Brain microvascular endothelial cell (primary cell): ENCODE results near the gene WASF3.

ENCODE experiments used
- DNase-seq: peaks from one replicate; pipeline ENCODE4 v3.0.0-alpha.2; 2020
- H3K27ac ChIP-seq: fragments of 250-450 bp; sonication (Bioruptor Pico); 2 replicates; pipeline ENCODE4 v1.5.1; 2020; ENCODE audit warnings: mild to moderate bottlenecking, moderate library complexity
- H3K27me3 ChIP-seq: fragments of 250-450 bp; sonication (Bioruptor Pico); replicated peaks from 2 replicates; pipeline ENCODE4 v1.5.1; 2020; ENCODE audit warnings: mild to moderate bottlenecking
- H3K36me3 ChIP-seq: fragments of 250-450 bp; sonication (Bioruptor Pico); replicated peaks from 2 replicates; pipeline ENCODE4 v1.5.1; 2020; ENCODE audit warnings: mild to moderate bottlenecking
- H3K4me3 ChIP-seq: 2 replicates; pipeline ENCODE4 v1.5.1; 2011; ENCODE audit warnings: low read depth, mild to moderate bottlenecking, control low read depth, low read length, moderate library complexity
- in situ Hi-C: cut with HindIII; loops from 2 replicates; pipeline ENCODE4 v1.10.0; 2017; ENCODE audit warnings: low sequenced_read_pairs, low pct_ligation_motif_present
- TF ChIP-seq, protein P1 (sequence below): IDR thresholded peaks from 2 replicates; pipeline ENCODE4 v1.5.1; 2011; ENCODE audit warnings: low read depth, mild to moderate bottlenecking, moderate library complexity, low read length, control low read depth, inconsistent platforms; ENCODE audit errors: missing control alignments

Gene WASF3

GRCh38 chr13:26693749-26694463 lies 136.4 kb downstream of the WASF3 start:
- no peak overlapping the region for H3K4me3 ChIP-seq
- TF ChIP-seq, protein P1, sequence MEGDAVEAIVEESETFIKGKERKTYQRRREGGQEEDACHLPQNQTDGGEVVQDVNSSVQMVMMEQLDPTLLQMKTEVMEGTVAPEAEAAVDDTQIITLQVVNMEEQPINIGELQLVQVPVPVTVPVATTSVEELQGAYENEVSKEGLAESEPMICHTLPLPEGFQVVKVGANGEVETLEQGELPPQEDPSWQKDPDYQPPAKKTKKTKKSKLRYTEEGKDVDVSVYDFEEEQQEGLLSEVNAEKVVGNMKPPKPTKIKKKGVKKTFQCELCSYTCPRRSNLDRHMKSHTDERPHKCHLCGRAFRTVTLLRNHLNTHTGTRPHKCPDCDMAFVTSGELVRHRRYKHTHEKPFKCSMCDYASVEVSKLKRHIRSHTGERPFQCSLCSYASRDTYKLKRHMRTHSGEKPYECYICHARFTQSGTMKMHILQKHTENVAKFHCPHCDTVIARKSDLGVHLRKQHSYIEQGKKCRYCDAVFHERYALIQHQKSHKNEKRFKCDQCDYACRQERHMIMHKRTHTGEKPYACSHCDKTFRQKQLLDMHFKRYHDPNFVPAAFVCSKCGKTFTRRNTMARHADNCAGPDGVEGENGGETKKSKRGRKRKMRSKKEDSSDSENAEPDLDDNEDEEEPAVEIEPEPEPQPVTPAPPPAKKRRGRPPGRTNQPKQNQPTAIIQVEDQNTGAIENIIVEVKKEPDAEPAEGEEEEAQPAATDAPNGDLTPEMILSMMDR = no peak
- H3K27ac ChIP-seq = no peak overlapping the region
- no peaks in the 10 kb centered on the region for H3K36me3 ChIP-seq
- DNase-seq = no peak
- in situ Hi-C loops = no loop called here
- no peaks in the 10 kb centered on the region for H3K27me3 ChIP-seq

DNA sequence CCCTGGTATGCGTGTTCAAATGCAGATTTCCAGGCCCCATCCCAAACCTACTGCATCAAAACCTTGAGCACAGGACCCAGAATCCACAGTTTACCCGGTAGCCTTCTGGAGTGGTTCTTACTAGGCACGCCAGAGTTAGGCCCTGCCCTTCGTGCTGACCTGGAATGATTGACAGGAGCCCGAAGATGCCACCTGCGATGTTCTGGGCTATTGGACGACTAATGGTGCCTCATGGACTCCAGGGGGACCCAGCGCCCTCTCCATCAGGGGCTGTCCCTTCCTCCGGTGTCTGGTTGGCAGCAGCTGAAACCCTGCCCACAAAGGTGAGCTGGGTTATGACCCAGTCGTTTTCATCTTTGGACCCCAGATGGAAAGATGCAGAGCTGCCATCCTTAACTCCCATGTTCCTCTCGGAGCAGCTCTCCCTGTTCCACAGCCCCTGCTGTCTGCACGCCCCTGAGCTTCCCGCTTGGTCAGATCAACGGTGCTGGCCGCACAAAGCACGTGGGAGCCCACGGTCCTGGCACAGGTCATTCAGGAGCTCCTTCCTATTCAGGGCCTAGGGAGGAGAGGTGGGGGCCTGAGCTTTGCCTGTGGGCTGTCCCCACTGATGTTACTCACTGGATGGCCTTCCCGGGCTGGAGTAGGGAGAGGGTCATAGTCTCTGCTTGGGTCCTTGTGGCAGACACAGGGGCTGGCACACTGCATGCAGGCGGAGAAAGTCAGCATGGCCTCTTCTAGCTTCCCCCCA lies 137.3 kb downstream of the WASF3 start:
- in situ Hi-C loops = no loop called here
- H3K27ac ChIP-seq = no peak overlapping the region
- no peaks in the 10 kb centered on the region for H3K36me3 ChIP-seq
- no peak overlapping the region for H3K4me3 ChIP-seq
- DNase-seq = no peak
- no peaks in the 10 kb centered on the region for H3K27me3 ChIP-seq
- TF ChIP-seq, protein P1 = no peak

DNA sequence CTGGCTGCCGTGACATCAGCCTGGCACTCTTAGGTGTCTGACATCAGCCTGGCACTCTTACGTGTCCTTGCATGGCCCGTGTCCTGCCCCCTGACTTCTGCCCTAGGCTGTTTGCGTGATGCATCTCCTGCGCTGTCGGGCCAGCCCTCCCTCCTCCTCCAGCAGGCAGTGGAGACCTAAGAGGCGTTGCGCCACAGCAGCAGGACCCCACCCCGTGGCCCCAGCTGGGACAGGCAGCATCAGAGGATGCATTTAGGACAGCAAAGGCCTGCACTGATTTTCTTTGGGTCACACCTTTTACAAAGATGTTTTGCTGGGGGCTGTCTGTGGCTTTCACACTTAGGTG lies 137.8 kb downstream of the WASF3 start:
- no peak for DNase-seq

GRCh38 chr13:26695891-26696311 lies 138.4 kb downstream of the WASF3 start:
- in situ Hi-C loops = no loop called here
- TF ChIP-seq, protein P1 = no peak
- Histone ChIP-seq H3K27me3 (no peaks in the 10 kb centered on the region), H3K4me3 (no peak overlapping the region), H3K36me3 (no peaks in the 10 kb centered on the region), H3K27ac (no peak overlapping the region)
- no peak for DNase-seq

More for the DNA sequence above, 137.8 kb downstream of the WASF3 start:
- no peaks in the 10 kb centered on the region for H3K36me3 ChIP-seq
- TF ChIP-seq, protein P1 = no peak
- no peaks in the 10 kb centered on the region for H3K27me3 ChIP-seq
- no peak overlapping the region for H3K4me3 ChIP-seq
- in situ Hi-C loops = no loop called here
- H3K27ac ChIP-seq = no peak overlapping the region

GRCh38 chr13:26697069-26697955 lies 139.8 kb downstream of the WASF3 start:
- H3K36me3 ChIP-seq = no peaks in the 10 kb centered on the region
- no peaks in the 10 kb centered on the region for H3K27me3 ChIP-seq
- no peak overlapping the region for H3K4me3 ChIP-seq
- no peak for DNase-seq
- in situ Hi-C loops = no loop called here
- H3K27ac ChIP-seq = no peak overlapping the region
- TF ChIP-seq, protein P1 = no peak
